ENCODE measurements around the gene DDX23.

GRCh38 chr12:48894271-48894670, 42.3 kb upstream of the DDX23 start:
- TF ChIP-seq, protein P1, sequence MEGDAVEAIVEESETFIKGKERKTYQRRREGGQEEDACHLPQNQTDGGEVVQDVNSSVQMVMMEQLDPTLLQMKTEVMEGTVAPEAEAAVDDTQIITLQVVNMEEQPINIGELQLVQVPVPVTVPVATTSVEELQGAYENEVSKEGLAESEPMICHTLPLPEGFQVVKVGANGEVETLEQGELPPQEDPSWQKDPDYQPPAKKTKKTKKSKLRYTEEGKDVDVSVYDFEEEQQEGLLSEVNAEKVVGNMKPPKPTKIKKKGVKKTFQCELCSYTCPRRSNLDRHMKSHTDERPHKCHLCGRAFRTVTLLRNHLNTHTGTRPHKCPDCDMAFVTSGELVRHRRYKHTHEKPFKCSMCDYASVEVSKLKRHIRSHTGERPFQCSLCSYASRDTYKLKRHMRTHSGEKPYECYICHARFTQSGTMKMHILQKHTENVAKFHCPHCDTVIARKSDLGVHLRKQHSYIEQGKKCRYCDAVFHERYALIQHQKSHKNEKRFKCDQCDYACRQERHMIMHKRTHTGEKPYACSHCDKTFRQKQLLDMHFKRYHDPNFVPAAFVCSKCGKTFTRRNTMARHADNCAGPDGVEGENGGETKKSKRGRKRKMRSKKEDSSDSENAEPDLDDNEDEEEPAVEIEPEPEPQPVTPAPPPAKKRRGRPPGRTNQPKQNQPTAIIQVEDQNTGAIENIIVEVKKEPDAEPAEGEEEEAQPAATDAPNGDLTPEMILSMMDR (conservative IDR thresholded peaks at IDR 0.05; ENCODE audit: low read depth, low read length), result no peak
- TF ChIP-seq SMC3 (IDR thresholded peaks at IDR 0.05; ENCODE audit: low read depth, low read length) (no peak), BHLHE40 (IDR thresholded peaks at IDR 0.05; ENCODE audit: low read depth, low read length) (no peak), USF2 (IDR thresholded peaks at IDR 0.05; ENCODE audit: low read depth, low read length) (no peak), MAZ (IDR thresholded peaks at IDR 0.05; ENCODE audit: borderline replicate concordance, low read depth, low read length) (no peak)
